H1 (cell line): ENCODE data around the gene GRIK4. TPM values are rescaled to one million over a fixed set of nuclear protein-coding genes. Genes with fewer than 3 reads are reported as not detected.

ENCODE experiments used
- CTCF ChIA-PET: fragments of 300-600 bp; sonication (Branson Sonifier 250); formaldehyde crosslinking; loops from one replicate; lab custom pipeline; 2021; ENCODE audit not compliant: partially characterized antibody; lab: Charles Lee
- POLR2A ChIA-PET: fragments of 300-600 bp; sonication (Branson Sonifier 250); formaldehyde crosslinking; loops from one replicate; lab custom pipeline; 2021; ENCODE audit warnings: inconsistent platforms; ENCODE audit not compliant: partially characterized antibody; lab: Charles Lee
- DNase-seq, 2 experiments: peaks; one replicate each; pipeline versions ENCODE4 v3.0.0 to v3.0.0-alpha.2; 2010 to 2022; ENCODE audit warnings: low spot score in 2 of 2, low read depth in 1 of 2, mixed read lengths in 1 of 2
- FAIRE-seq: peaks from 2 replicates; lab custom pipeline; 2011; peaks lifted over from hg19 to GRCh38; lab: Jason Lieb, UNC
- H2AFZ ChIP-seq: 2 replicates; pipeline ENCODE4 v1.8.1; 2012; ENCODE audit warnings: low read length, inconsistent platforms
- H2AK5ac ChIP-seq: 2 replicates; pipeline ENCODE4 v1.6.1; 2013; ENCODE audit warnings: low read depth, low read length
- H2BK120ac ChIP-seq: replicated peaks from 2 replicates; pipeline ENCODE3; 2013; ENCODE audit warnings: low read depth, low read length, inconsistent platforms
- H2BK12ac ChIP-seq: 2 replicates; pipeline ENCODE4 v1.6.1; 2013; ENCODE audit warnings: low read depth, low read length
- H2BK15ac ChIP-seq: 2 replicates; pipeline ENCODE4 v1.6.1; 2013; ENCODE audit warnings: low read length
- H2BK20ac ChIP-seq: 2 replicates; pipeline ENCODE4 v1.6.1; 2013; ENCODE audit warnings: low read length
- H2BK5ac ChIP-seq: 2 replicates; pipeline ENCODE4 v1.6.1; 2013; ENCODE audit warnings: low read depth, low read length
- H3K14ac ChIP-seq: 2 replicates; pipeline ENCODE4 v1.6.1; 2013; ENCODE audit warnings: inconsistent platforms; ENCODE audit not compliant: insufficient read length
- H3K18ac ChIP-seq: 2 replicates; pipeline ENCODE4 v1.6.1; 2013; ENCODE audit warnings: low read length; ENCODE audit errors: extremely low read depth
- H3K23ac ChIP-seq: 2 replicates; pipeline ENCODE4 v1.6.1; 2013; ENCODE audit warnings: inconsistent platforms; ENCODE audit not compliant: insufficient read length
- H3K23me2 ChIP-seq: 2 replicates; pipeline ENCODE4 v1.6.1; 2013; ENCODE audit warnings: low read depth, low read length
- H3K27ac ChIP-seq: 2 replicates; pipeline ENCODE4 v1.6.1; 2011; ENCODE audit warnings: low read depth, low read length, inconsistent platforms
- H3K27me3 ChIP-seq, 4 experiments: replicated peaks in 1 of 4; 1 replicate in 1 of 4; 2 replicates in 3 of 4; pipeline versions ENCODE4 v1.6.1 to v1.8.1; 2011 to 2013; ENCODE audit warnings: low read length in 3 of 4, mild to moderate bottlenecking in 3 of 4, inconsistent platforms in 2 of 4, mixed read lengths in 2 of 4, moderate library complexity in 1 of 4; ENCODE audit not compliant: control insufficient read depth in 3 of 4, insufficient read depth in 3 of 4; ENCODE audit errors: extremely low read depth in 1 of 4
- H3K36me3 ChIP-seq, 4 experiments: 2 replicates each; pipeline versions ENCODE4 v1.6.1 to v1.8.1; 2011 to 2013; ENCODE audit warnings: mild to moderate bottlenecking in 4 of 4, low read length in 3 of 4, moderate library complexity in 2 of 4, control low read depth in 1 of 4, inconsistent platforms in 1 of 4; ENCODE audit not compliant: insufficient read depth in 4 of 4, control insufficient read depth in 2 of 4
- H3K4ac ChIP-seq: replicated peaks from 2 replicates; pipeline ENCODE3; 2013; ENCODE audit warnings: low read length, low read depth, mixed read lengths, inconsistent platforms; ENCODE audit not compliant: insufficient read length
- H3K4me1 ChIP-seq, 4 experiments: replicated peaks in 1 of 4; 1 replicate in 1 of 4; 2 replicates in 3 of 4; pipeline versions ENCODE4 v1.6.1 to v1.8.1; 2011 to 2013; ENCODE audit warnings: low read length in 3 of 4, inconsistent platforms in 2 of 4, mixed read lengths in 1 of 4; ENCODE audit not compliant: insufficient read depth in 4 of 4, control insufficient read depth in 3 of 4
- H3K4me2 ChIP-seq, 2 experiments: 2 replicates each; pipeline versions ENCODE4 v1.6.1 to v1.8.1; 2011 to 2013; ENCODE audit warnings: low read depth in 2 of 2, low read length in 2 of 2, control low read depth in 1 of 2, inconsistent platforms in 1 of 2, mild to moderate bottlenecking in 1 of 2; ENCODE audit not compliant: insufficient read depth in 1 of 2
- H3K4me3 ChIP-seq, 4 experiments: fragments of 200-600, 300-600 bp in 1 of 4; sonication (generic), shearing (Covaris generic), sonication (Bioruptor Twin) in 1 of 4; 2 replicates each; pipeline versions ENCODE4 v1.5.1 to v1.8.1; 2011 to 2016; ENCODE audit warnings: low read length in 4 of 4, low read depth in 3 of 4, control low read depth in 2 of 4, inconsistent platforms in 2 of 4, mild to moderate bottlenecking in 2 of 4, mixed read lengths in 1 of 4, moderate library complexity in 1 of 4; ENCODE audit not compliant: insufficient read depth in 2 of 4; ENCODE audit errors: extremely low read depth in 1 of 4
- H3K56ac ChIP-seq: replicated peaks from 2 replicates; pipeline ENCODE3; 2013; ENCODE audit warnings: low read depth, mild to moderate bottlenecking, mixed read lengths, low read length, inconsistent platforms; ENCODE audit not compliant: insufficient read length
- H3K79me1 ChIP-seq: 2 replicates; pipeline ENCODE4 v1.6.1; 2013; ENCODE audit warnings: low read depth, low read length, control low read depth
- H3K79me2 ChIP-seq, 2 experiments: 2 replicates each; pipeline versions ENCODE4 v1.6.1 to v1.8.1; 2012 to 2013; ENCODE audit warnings: low read length in 2 of 2, mild to moderate bottlenecking in 2 of 2, inconsistent platforms in 1 of 2; ENCODE audit not compliant: insufficient read depth in 2 of 2, control insufficient read depth in 1 of 2
- H3K9ac ChIP-seq, 4 experiments: replicated peaks in 1 of 4; 1 replicate in 1 of 4; 2 replicates in 3 of 4; pipeline versions ENCODE4 v1.6.1 to v1.8.1; 2011 to 2013; ENCODE audit warnings: low read depth in 3 of 4, low read length in 3 of 4, control low read depth in 2 of 4, mild to moderate bottlenecking in 2 of 4, moderate library complexity in 2 of 4, inconsistent platforms in 1 of 4; ENCODE audit errors: extremely low read depth in 1 of 4
- H3K9me3 ChIP-seq, 2 experiments: 2 replicates each; pipeline versions ENCODE4 v1.6.1 to v1.8.1; 2012 to 2013; ENCODE audit warnings: mild to moderate bottlenecking in 2 of 2, moderate library complexity in 2 of 2, control low read depth in 1 of 2, inconsistent platforms in 1 of 2, low read depth in 1 of 2, low read length in 1 of 2, mixed read lengths in 1 of 2; ENCODE audit not compliant: insufficient read depth in 2 of 2
- H4K20me1 ChIP-seq, 2 experiments: replicated peaks in 1 of 2; 2 replicates each; pipeline versions ENCODE3 to v1.8.1; 2011 to 2013; ENCODE audit warnings: inconsistent platforms in 2 of 2, low read length in 2 of 2, mild to moderate bottlenecking in 1 of 2; ENCODE audit not compliant: insufficient read depth in 2 of 2, control insufficient read depth in 1 of 2
- H4K5ac ChIP-seq: 2 replicates; pipeline ENCODE4 v1.6.1; 2013; ENCODE audit warnings: low read length, low read depth, mixed read lengths, inconsistent platforms; ENCODE audit not compliant: insufficient read length
- H4K8ac ChIP-seq: 2 replicates; pipeline ENCODE4 v1.8.0; 2013; ENCODE audit warnings: mild to moderate bottlenecking, moderate library complexity, low read length, inconsistent platforms; ENCODE audit not compliant: insufficient read depth; ENCODE audit errors: extremely low read depth
- H4K91ac ChIP-seq: replicated peaks from 2 replicates; pipeline ENCODE3; 2013; ENCODE audit warnings: low read length, mixed read lengths, inconsistent platforms; ENCODE audit not compliant: insufficient read length
- EGR1 ChIP-seq: IDR thresholded peaks from 2 replicates; pipeline ENCODE4 v1.6.1; 2011; ENCODE audit warnings: low read depth, low read length, borderline replicate concordance
- GABPA ChIP-seq: IDR thresholded peaks from 2 replicates; pipeline ENCODE4 v1.6.1; 2011; ENCODE audit warnings: mild to moderate bottlenecking, low read length, moderate library complexity, borderline replicate concordance; ENCODE audit not compliant: insufficient read depth
- JUND ChIP-seq: IDR thresholded peaks from 2 replicates; pipeline ENCODE4 v1.6.1; 2011; ENCODE audit warnings: mild to moderate bottlenecking, improper control_type of control experiment, low read length
- RBBP5 ChIP-seq: IDR thresholded peaks from 2 replicates; pipeline ENCODE4 v1.7.1; 2012; ENCODE audit warnings: low read depth, mild to moderate bottlenecking, inconsistent platforms, low read length, moderate library complexity, borderline replicate concordance
- SIRT6 ChIP-seq: IDR thresholded peaks from one replicate; pipeline ENCODE4 v1.7.1; 2012; ENCODE audit warnings: low read length, inconsistent platforms
- SIX5 ChIP-seq: IDR thresholded peaks from 2 replicates; pipeline ENCODE4 v1.6.1; 2011; ENCODE audit warnings: mild to moderate bottlenecking, low read depth, low read length
- TAF7 ChIP-seq: optimal IDR thresholded peaks from 2 replicates; pipeline ENCODE3; 2011; ENCODE audit warnings: low read depth, mild to moderate bottlenecking, inconsistent platforms, low read length, moderate library complexity, borderline replicate concordance
- TCF12 ChIP-seq: IDR thresholded peaks from 2 replicates; pipeline ENCODE4 v1.6.1; 2011; ENCODE audit warnings: low read depth, mild to moderate bottlenecking, low read length
- WGBS, 2 experiments: shearing (Covaris generic) in 1 of 2; methylation state at CpG; one replicate each; pipeline versions ENCODE4 v1.1.6 to v1.1.7; 2013 to 2015; ENCODE audit warnings: low lambda C conversion rate in 2 of 2, mixed read lengths in 2 of 2, inconsistent platforms in 1 of 2, low coverage in 1 of 2, missing lambda C conversion rate in 1 of 2; ENCODE audit not compliant: insufficient replicate concordance in 2 of 2, insufficient coverage in 1 of 2, insufficient read length in 1 of 2; ENCODE audit errors: extremely low coverage in 1 of 2, missing lambda C conversion rate in 1 of 2; 5-methylcytosine and 5-hydroxymethylcytosine counted together
- polyA plus RNA-seq, 7 experiments: library from polyadenylated mRNA; depleted of rRNA in 3 of 7; stranded (reverse) in 5 of 7; unstranded in 2 of 7; fragments of >200 nt in 5 of 7; fragments of 200-250 nt in 2 of 7; gene quantifications; 1 replicate in 5 of 7; 2 replicates in 1 of 7; 4 replicates in 1 of 7; pipeline versions ENCODE4 v1.2.1 to v1.2.3, GENCODE V29; 2011 to 2013; ENCODE audit warnings: missing spikeins in 2 of 7, mixed read lengths in 2 of 7
- total RNA-seq: library from RNA; stranded (reverse); fragmentation: NEBNext Ultra II Directional; extraction: Animal tissue kit (Norgen Biotek cat#: 25700); gene quantifications from 2 replicates; pipeline ENCODE4 v1.2.1, GENCODE V29; 2021
- TF ChIP-seq, protein P1 (sequence below): IDR thresholded peaks from 2 replicates; pipeline ENCODE4 v1.6.1; 2012; ENCODE audit warnings: inconsistent platforms

GRIK4 gene
- total and polyA plus RNA-seq, 2 of the 8 experiments (the other 6 are each of a cell fraction or from before 2014, with no cell fraction given): 1.2 to 2.9 TPM

DNA sequence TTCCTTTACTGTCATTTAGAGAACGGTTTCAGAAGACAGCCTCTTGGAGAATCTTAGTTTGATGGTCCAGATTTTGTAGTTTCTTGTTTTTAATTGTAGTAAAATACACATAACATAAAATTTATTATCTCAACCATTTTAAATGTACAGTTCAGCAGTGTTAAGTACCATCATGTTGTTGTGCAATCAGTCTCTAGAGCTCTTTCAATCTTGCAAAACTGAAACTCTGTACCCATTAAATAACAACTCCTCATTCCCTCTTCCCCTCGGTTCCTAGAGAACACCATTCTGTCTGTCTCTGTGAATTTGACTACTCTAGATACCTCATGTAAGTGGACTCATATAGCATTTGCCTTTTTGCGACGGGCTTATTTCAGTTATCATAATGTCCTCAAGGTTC, 69.8 kb downstream of the GRIK4 start:
- Histone ChIP-seq H2BK5ac (no peak overlapping the region), H3K56ac (no peak overlapping the region), H4K5ac (no peak overlapping the region), H3K4me1 (no peaks in the 10 kb centered on the region; a peak in 1 of 7 replicates), H3K18ac (no peak overlapping the region), H4K8ac (no peak overlapping the region), H3K36me3 (no peaks in the 10 kb centered on the region), H3K79me2 (no peaks in the 10 kb centered on the region), H3K23me2 (0 out of 2 replicates have a peak, but pooled peaks cover 3% of the 10 kb centered on the region), H3K4me3 (no peak overlapping the region), H3K27me3 (no peaks in the 10 kb centered on the region; a peak in 1 of 7 replicates), H3K23ac (no peak overlapping the region), H2BK20ac (no peak overlapping the region), H3K27ac (no peak overlapping the region), H4K20me1 (no peaks in the 10 kb centered on the region), H3K9ac (no peak overlapping the region), H3K9me3 (no peaks in the 10 kb centered on the region), H4K91ac (no peak overlapping the region), H2BK120ac (no peak overlapping the region), H2AK5ac (no peak overlapping the region), H2BK12ac (no peak overlapping the region), H2AFZ (no peak overlapping the region), H3K79me1 (no peaks in the 10 kb centered on the region), H3K14ac (no peak overlapping the region), H2BK15ac (no peak overlapping the region), H3K4ac (no peak overlapping the region), H3K4me2 (no peak overlapping the region)
- no peak for FAIRE-seq
- ChIA-PET POLR2A (no interaction called here), CTCF (interaction anchor here (1.3 to 1.5 kb wide), 2 partner anchors 11 to 70 kb away, joined by 3 read pairs; partner anchors contain the start of gene GRIK4)
- 98% methylated on average over 4 of the region's 4 CpGs; no CpG with 5 or more reads in 1 of the 2 experiments for WGBS, 2 experiments
- DNase-seq: no peak
- no peak for TF ChIP-seq TAF7
- TF ChIP-seq TCF12: no peak
- TF ChIP-seq, protein P1, sequence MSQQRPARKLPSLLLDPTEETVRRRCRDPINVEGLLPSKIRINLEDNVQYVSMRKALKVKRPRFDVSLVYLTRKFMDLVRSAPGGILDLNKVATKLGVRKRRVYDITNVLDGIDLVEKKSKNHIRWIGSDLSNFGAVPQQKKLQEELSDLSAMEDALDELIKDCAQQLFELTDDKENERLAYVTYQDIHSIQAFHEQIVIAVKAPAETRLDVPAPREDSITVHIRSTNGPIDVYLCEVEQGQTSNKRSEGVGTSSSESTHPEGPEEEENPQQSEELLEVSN: no peak
- TF ChIP-seq SIX5: no peak
- no peak for TF ChIP-seq RBBP5
- no peak for TF ChIP-seq JUND
- TF ChIP-seq SIRT6: no peak
- no peak for TF ChIP-seq GABPA
- TF ChIP-seq EGR1: no peak
